ENCODE results near the gene WDR41.

- TF ChIP-seq CTCF (IDR thresholded peaks at IDR 0.05) (no peak), POLR2A (IDR thresholded peaks at IDR 0.05) (no peak)
These were observed 89.3 kb downstream of the WDR41 start for GRCh38 chr5:77402796-77403195.
